ENCODE results near the gene PLEK. TPM values are rescaled to one million over a fixed set of nuclear protein-coding genes. Genes with fewer than 3 reads are reported as not detected.

PLEK gene
- total and polyA plus RNA-seq, 4 donors, result 2.6 to 40.6 (median 4.6) TPM

GRCh38 chr2:68330691-68331090, 34.4 kb upstream of the PLEK start:
- TF ChIP-seq JUND (IDR thresholded peaks at IDR 0.05), result no peak
- TF ChIP-seq EGR1 (IDR thresholded peaks at IDR 0.05; ENCODE audit: low read depth in 2 of 2), result no peak
- TF ChIP-seq ATF3 (IDR thresholded peaks at IDR 0.05), result no peak
- no peak for TF ChIP-seq RAD21 (IDR thresholded peaks at IDR 0.05)
- TF ChIP-seq, protein P1, sequence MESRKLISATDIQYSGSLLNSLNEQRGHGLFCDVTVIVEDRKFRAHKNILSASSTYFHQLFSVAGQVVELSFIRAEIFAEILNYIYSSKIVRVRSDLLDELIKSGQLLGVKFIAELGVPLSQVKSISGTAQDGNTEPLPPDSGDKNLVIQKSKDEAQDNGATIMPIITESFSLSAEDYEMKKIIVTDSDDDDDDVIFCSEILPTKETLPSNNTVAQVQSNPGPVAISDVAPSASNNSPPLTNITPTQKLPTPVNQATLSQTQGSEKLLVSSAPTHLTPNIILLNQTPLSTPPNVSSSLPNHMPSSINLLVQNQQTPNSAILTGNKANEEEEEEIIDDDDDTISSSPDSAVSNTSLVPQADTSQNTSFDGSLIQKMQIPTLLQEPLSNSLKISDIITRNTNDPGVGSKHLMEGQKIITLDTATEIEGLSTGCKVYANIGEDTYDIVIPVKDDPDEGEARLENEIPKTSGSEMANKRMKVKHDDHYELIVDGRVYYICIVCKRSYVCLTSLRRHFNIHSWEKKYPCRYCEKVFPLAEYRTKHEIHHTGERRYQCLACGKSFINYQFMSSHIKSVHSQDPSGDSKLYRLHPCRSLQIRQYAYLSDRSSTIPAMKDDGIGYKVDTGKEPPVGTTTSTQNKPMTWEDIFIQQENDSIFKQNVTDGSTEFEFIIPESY (IDR thresholded peaks at IDR 0.05), result no peak
- no peak for TF ChIP-seq CTCF (IDR thresholded peaks at IDR 0.05; ENCODE audit: low read depth, low read length, missing input control)
- no peak for TF ChIP-seq FOXA1 (IDR thresholded peaks at IDR 0.05)
- no peak for TF ChIP-seq SP1 (IDR thresholded peaks at IDR 0.05)
- no peak for TF ChIP-seq NR2F2 (IDR thresholded peaks at IDR 0.05)
- TF ChIP-seq FOXA2 (IDR thresholded peaks at IDR 0.05), result no peak
- no peak for TF ChIP-seq GABPA (IDR thresholded peaks at IDR 0.05 in 1 of 2, conservative IDR thresholded peaks at IDR 0.05 in 1 of 2)
- no peak for TF ChIP-seq YY1 (IDR thresholded peaks at IDR 0.05)
- Histone ChIP-seq H3K4me3 (ENCODE audit: low read depth in 1 of 3, low read length in 3 of 3) (no peak overlapping the region), H3K27ac (ENCODE audit: low read depth in 1 of 2, low read length in 2 of 2) (no peak overlapping the region), H3K9ac (ENCODE audit: low read depth in 1 of 2, low read length in 2 of 2) (no peak overlapping the region), H3K27me3 (ENCODE audit: control insufficient read depth in 4 of 4, insufficient read depth in 4 of 4, low read length in 3 of 4) (peaks cover 0 to 6% (median 0%) of the 10 kb centered on the region in 4 donors), H3K4me1 (ENCODE audit: control insufficient read depth in 4 of 4, insufficient read depth in 4 of 4, low read length in 3 of 4) (no peaks in the 10 kb centered on the region), H3K9me3 (ENCODE audit: control insufficient read depth in 4 of 4, low read length in 3 of 4) (no peaks in the 10 kb centered on the region), H3K36me3 (ENCODE audit: control insufficient read depth in 4 of 4, insufficient read depth in 3 of 4, low read depth in 1 of 4, low read length in 3 of 4) (no peaks in the 10 kb centered on the region)
- 91% methylated on average over 2 of the region's 2 CpGs for WGBS
- DNase-seq (ENCODE audit: low spot score), result no peak

- H3K9ac ChIP-seq (ENCODE audit: low read depth in 1 of 2, low read length in 2 of 2), result no peak overlapping the region
- H3K36me3 ChIP-seq (ENCODE audit: control insufficient read depth in 4 of 4, insufficient read depth in 3 of 4, low read depth in 1 of 4, low read length in 3 of 4), result no peaks in the 10 kb centered on the region
- H3K27me3 ChIP-seq (ENCODE audit: control insufficient read depth in 4 of 4, insufficient read depth in 4 of 4, low read length in 3 of 4), result no peaks in the 10 kb centered on the region
- WGBS, result 87% methylated on average over 8 of the region's 8 CpGs
- DNase-seq (ENCODE audit: low spot score), result no peak
- H3K4me1 ChIP-seq (ENCODE audit: control insufficient read depth in 4 of 4, insufficient read depth in 4 of 4, low read length in 3 of 4), result no peaks in the 10 kb centered on the region
- TF ChIP-seq RAD21 (IDR thresholded peaks at IDR 0.05), result no peak
- TF ChIP-seq RXRA (IDR thresholded peaks at IDR 0.05), result no peak
- no peaks in the 10 kb centered on the region for H3K9me3 ChIP-seq (ENCODE audit: control insufficient read depth in 4 of 4, low read length in 3 of 4)
- H3K27ac ChIP-seq (ENCODE audit: low read depth in 1 of 2, low read length in 2 of 2), result no peak overlapping the region
- no peak overlapping the region for H3K4me3 ChIP-seq (ENCODE audit: low read depth in 1 of 3, low read length in 3 of 3)
Observed at GRCh38 chr2:68333009-68333408, 32.1 kb upstream of the PLEK start.

- H3K9ac ChIP-seq (ENCODE audit: low read depth in 1 of 2, low read length in 2 of 2), result no peak overlapping the region
- no peaks in the 10 kb centered on the region for H3K36me3 ChIP-seq (ENCODE audit: control insufficient read depth in 4 of 4, insufficient read depth in 3 of 4, low read depth in 1 of 4, low read length in 3 of 4)
- H3K27me3 ChIP-seq (ENCODE audit: control insufficient read depth in 4 of 4, insufficient read depth in 4 of 4, low read length in 3 of 4), result peaks cover 0 to 3% (median 0%) of the 10 kb centered on the region in 4 donors
- WGBS, result 76% methylated on average over 3 of the region's 3 CpGs
- no peak for DNase-seq (ENCODE audit: low spot score)
- TF ChIP-seq JUND (IDR thresholded peaks at IDR 0.05) (no peak), EGR1 (IDR thresholded peaks at IDR 0.05; ENCODE audit: low read depth in 2 of 2) (no peak), YY1 (IDR thresholded peaks at IDR 0.05) (no peak), HNF4A (conservative IDR thresholded peaks at IDR 0.05) (no peak), ATF3 (IDR thresholded peaks at IDR 0.05) (no peak), CTCF (IDR thresholded peaks at IDR 0.05; ENCODE audit: low read depth, low read length, missing input control) (no peak), FOXA2 (IDR thresholded peaks at IDR 0.05) (no peak), HNF4G (IDR thresholded peaks at IDR 0.05) (no peak), RAD21 (IDR thresholded peaks at IDR 0.05) (no peak)
- TF ChIP-seq, protein P1 (IDR thresholded peaks at IDR 0.05), result no peak
- TF ChIP-seq, protein P2, sequence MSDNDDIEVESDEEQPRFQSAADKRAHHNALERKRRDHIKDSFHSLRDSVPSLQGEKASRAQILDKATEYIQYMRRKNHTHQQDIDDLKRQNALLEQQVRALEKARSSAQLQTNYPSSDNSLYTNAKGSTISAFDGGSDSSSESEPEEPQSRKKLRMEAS (IDR thresholded peaks at IDR 0.05), result no peak
- H3K27ac ChIP-seq (ENCODE audit: low read depth in 1 of 2, low read length in 2 of 2), result no peak overlapping the region
- no peaks in the 10 kb centered on the region for H3K4me1 ChIP-seq (ENCODE audit: control insufficient read depth in 4 of 4, insufficient read depth in 4 of 4, low read length in 3 of 4)
- H3K4me3 ChIP-seq (ENCODE audit: low read depth in 1 of 3, low read length in 3 of 3), result no peak overlapping the region
- no peaks in the 10 kb centered on the region for H3K9me3 ChIP-seq (ENCODE audit: control insufficient read depth in 4 of 4, low read length in 3 of 4)
Observed at GRCh38 chr2:68333931-68334330, 31.2 kb upstream of the PLEK start.
